Neural cell (in vitro differentiated cells): ENCODE data around the gene TBPL1. TPM values are rescaled to one million over a fixed set of nuclear protein-coding genes. Genes with fewer than 3 reads are reported as not detected.

Experiments
- H2AFZ ChIP-seq: fragments of 200-600, 300-800 bp; sonication (generic), shearing (Covaris generic); 2 replicates; pipeline ENCODE4 v1.6.0; 2014; ENCODE audit warnings: low read depth, mild to moderate bottlenecking, antibody characterized with exemption, low read length, moderate library complexity
- H3F3A ChIP-seq: fragments of 200-600 bp; shearing (Covaris generic); 2 replicates; pipeline ENCODE4 v1.6.1; 2016; ENCODE audit warnings: mild to moderate bottlenecking, moderate library complexity, mixed read lengths, antibody characterized with exemption, low read length; ENCODE audit not compliant: insufficient read depth, poor library complexity, severe bottlenecking
- H3K27ac ChIP-seq: fragments of 200-600, 300-800 bp; sonication (generic), shearing (Covaris generic); 2 replicates; pipeline ENCODE4 v1.5.1; 2014; ENCODE audit warnings: mild to moderate bottlenecking, low read length, moderate library complexity
- H3K27me3 ChIP-seq: fragments of 300-800, 200-600 bp; sonication (generic), shearing (Covaris generic); 2 replicates; pipeline ENCODE4 v1.6.0; 2014; ENCODE audit warnings: mild to moderate bottlenecking, low read depth, low read length, moderate library complexity; ENCODE audit not compliant: insufficient read depth
- H3K36me3 ChIP-seq: fragments of 300-800, 200-600 bp; sonication (generic), shearing (Covaris generic); 2 replicates; pipeline ENCODE4 v1.5.1; 2014; ENCODE audit warnings: mild to moderate bottlenecking, antibody characterized with exemption, low read length, moderate library complexity; ENCODE audit not compliant: insufficient read depth
- H3K4me2 ChIP-seq: fragments of 300-800, 200-600 bp; sonication (generic), shearing (Covaris generic); 2 replicates; pipeline ENCODE4 v1.6.0; 2014; ENCODE audit warnings: mild to moderate bottlenecking, low read length
- H3K4me3 ChIP-seq: fragments of 300-800, 200-600 bp; sonication (generic), shearing (Covaris generic); 2 replicates; pipeline ENCODE4 v1.5.1; 2014; ENCODE audit warnings: mild to moderate bottlenecking, low read length, moderate library complexity
- H3K79me2 ChIP-seq: fragments of 200-600 bp; shearing (Covaris generic); replicated peaks from 2 replicates; pipeline ENCODE4 v1.6.0; 2014; ENCODE audit warnings: mild to moderate bottlenecking, low read length, moderate library complexity; ENCODE audit not compliant: insufficient read depth
- H3K9ac ChIP-seq: fragments of 300-800, 200-600 bp; sonication (generic), shearing (Covaris generic); 2 replicates; pipeline ENCODE4 v1.6.1; 2016; ENCODE audit warnings: mild to moderate bottlenecking, low read length, mixed read lengths
- H3K9me2 ChIP-seq: fragments of 200-600 bp; shearing (Covaris generic); 2 replicates; pipeline ENCODE4 v1.6.1; 2016; ENCODE audit warnings: mild to moderate bottlenecking, low read length, mixed read lengths; ENCODE audit not compliant: insufficient read depth
- H3K9me3 ChIP-seq: fragments of 200-600, 300-800 bp; sonication (generic), shearing (Covaris generic); 2 replicates; pipeline ENCODE4 v1.6.1; 2016; ENCODE audit warnings: mild to moderate bottlenecking, mixed run types, low read length, moderate library complexity, mixed read lengths
- H4K20me1 ChIP-seq: fragments of 200-600 bp; shearing (Covaris generic); 2 replicates; pipeline ENCODE4 v1.6.1; 2016; ENCODE audit warnings: mild to moderate bottlenecking, mixed run types; ENCODE audit not compliant: insufficient read depth
- EP300 ChIP-seq: fragments of 450-650 bp; conservative IDR thresholded peaks from 2 replicates; pipeline ENCODE4 v1.6.1; 2014; ENCODE audit warnings: antibody characterized with exemption, mild to moderate bottlenecking, moderate library complexity; ENCODE audit not compliant: poor library complexity, severe bottlenecking
- EZH2 ChIP-seq: fragments of 200-600, 300-800 bp; shearing (Covaris generic), sonication (generic); IDR thresholded peaks from 2 replicates; pipeline ENCODE4 v1.6.1; 2014; ENCODE audit warnings: antibody characterized with exemption, low read length, borderline replicate concordance, mild to moderate bottlenecking; ENCODE audit not compliant: insufficient read depth, poor library complexity, severe bottlenecking
- MXI1 ChIP-seq: fragments of 450-650 bp; conservative IDR thresholded peaks from 2 replicates; pipeline ENCODE4 v1.6.1; 2014; ENCODE audit warnings: antibody characterized with exemption, mild to moderate bottlenecking; ENCODE audit not compliant: poor library complexity, severe bottlenecking
- POLR2AphosphoS5 ChIP-seq: IDR thresholded peaks from 2 replicates; pipeline ENCODE4 v1.6.1; 2012
- RAD21 ChIP-seq: fragments of 450-650 bp; conservative IDR thresholded peaks from 2 replicates; pipeline ENCODE4 v1.6.1; 2014; ENCODE audit warnings: antibody characterized with exemption, mild to moderate bottlenecking, moderate library complexity
- SMC3 ChIP-seq: fragments of 450-650 bp; conservative IDR thresholded peaks from 2 replicates; pipeline ENCODE4 v1.6.1; 2014; ENCODE audit warnings: antibody characterized with exemption, mild to moderate bottlenecking, moderate library complexity; ENCODE audit not compliant: poor library complexity
- TAF1 ChIP-seq: IDR thresholded peaks from 2 replicates; pipeline ENCODE4 v1.6.1; 2012; ENCODE audit warnings: low read depth
- polyA plus RNA-seq: library from polyadenylated mRNA; depleted of rRNA; stranded (reverse); fragments of >200 nt; gene quantifications from 2 replicates; pipeline ENCODE4 v1.2.3, GENCODE V29; 2014
- TF ChIP-seq, protein P1 (sequence below): IDR thresholded peaks from 2 replicates; pipeline ENCODE4 v1.6.1; 2012; ENCODE audit warnings: borderline replicate concordance
- TF ChIP-seq, protein P2 (sequence below): fragments of 450-650 bp; IDR thresholded peaks from 2 replicates; pipeline ENCODE4 v1.5.1; 2014; ENCODE audit warnings: antibody characterized with exemption, mild to moderate bottlenecking, moderate library complexity; ENCODE audit not compliant: poor library complexity, severe bottlenecking

Gene TBPL1
- polyA plus RNA-seq, 1 donor from 2014 or later: 110 TPM

DNA sequence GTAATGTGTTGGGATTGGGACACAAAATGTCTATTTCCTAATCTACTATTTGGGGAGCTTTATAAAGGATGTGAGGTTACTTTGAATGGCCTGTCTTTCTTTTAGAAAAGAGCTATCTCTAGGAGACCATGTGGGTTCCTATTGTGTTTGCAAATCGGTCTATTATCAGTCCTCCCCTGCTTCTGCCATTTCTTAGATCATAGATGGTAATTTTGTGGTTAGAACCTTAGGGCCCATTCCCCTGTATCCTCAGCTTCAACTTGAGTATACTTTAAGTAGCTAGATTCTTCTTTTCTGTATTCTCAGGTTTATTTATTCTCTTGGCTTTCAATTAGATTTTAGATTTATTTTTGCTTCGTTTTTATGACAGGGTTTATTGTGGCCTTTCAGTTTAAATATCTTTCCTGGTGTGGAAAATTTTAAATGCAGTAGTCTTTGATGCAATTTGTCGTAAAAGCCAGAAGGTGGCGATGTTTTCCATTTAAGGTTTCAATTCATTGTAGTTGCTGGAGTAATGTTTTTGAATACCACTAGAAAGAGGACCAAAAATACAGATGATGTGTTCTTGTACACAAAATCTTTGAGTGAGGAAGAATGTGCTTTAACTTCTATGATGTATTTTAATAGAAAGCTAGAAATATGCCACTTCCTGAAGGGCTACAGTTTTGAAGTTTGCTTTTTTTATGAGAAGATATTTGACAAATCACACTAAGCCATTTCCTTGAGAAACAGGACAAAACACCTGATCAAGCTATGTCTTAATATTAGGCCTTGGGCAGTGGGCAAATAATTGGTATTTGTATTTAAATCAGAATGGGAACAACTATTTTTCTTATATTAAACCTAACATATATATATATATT, 20.3 kb downstream of the TBPL1 start:
- Histone ChIP-seq H3K27me3 (no peaks in the 10 kb centered on the region), H4K20me1 (no peaks in the 10 kb centered on the region), H3K9ac (no peak overlapping the region), H3K4me3 (no peak overlapping the region), H3K9me2 (no peaks in the 10 kb centered on the region), H3K4me2 (no peak overlapping the region), H3K9me3 (no peaks in the 10 kb centered on the region), H3F3A (no peaks in the 10 kb centered on the region), H3K79me2 (peaks cover 71% of the 10 kb centered on the region), H2AFZ (no peak overlapping the region), H3K27ac (no peak overlapping the region), H3K36me3 (no peaks in the 10 kb centered on the region)
- TF ChIP-seq, protein P1, sequence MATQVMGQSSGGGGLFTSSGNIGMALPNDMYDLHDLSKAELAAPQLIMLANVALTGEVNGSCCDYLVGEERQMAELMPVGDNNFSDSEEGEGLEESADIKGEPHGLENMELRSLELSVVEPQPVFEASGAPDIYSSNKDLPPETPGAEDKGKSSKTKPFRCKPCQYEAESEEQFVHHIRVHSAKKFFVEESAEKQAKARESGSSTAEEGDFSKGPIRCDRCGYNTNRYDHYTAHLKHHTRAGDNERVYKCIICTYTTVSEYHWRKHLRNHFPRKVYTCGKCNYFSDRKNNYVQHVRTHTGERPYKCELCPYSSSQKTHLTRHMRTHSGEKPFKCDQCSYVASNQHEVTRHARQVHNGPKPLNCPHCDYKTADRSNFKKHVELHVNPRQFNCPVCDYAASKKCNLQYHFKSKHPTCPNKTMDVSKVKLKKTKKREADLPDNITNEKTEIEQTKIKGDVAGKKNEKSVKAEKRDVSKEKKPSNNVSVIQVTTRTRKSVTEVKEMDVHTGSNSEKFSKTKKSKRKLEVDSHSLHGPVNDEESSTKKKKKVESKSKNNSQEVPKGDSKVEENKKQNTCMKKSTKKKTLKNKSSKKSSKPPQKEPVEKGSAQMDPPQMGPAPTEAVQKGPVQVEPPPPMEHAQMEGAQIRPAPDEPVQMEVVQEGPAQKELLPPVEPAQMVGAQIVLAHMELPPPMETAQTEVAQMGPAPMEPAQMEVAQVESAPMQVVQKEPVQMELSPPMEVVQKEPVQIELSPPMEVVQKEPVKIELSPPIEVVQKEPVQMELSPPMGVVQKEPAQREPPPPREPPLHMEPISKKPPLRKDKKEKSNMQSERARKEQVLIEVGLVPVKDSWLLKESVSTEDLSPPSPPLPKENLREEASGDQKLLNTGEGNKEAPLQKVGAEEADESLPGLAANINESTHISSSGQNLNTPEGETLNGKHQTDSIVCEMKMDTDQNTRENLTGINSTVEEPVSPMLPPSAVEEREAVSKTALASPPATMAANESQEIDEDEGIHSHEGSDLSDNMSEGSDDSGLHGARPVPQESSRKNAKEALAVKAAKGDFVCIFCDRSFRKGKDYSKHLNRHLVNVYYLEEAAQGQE: no peak
- no peak for TF ChIP-seq EP300
- TF ChIP-seq MXI1: no peak
- no peak for TF ChIP-seq EZH2
- TF ChIP-seq TAF1: no peak
- TF ChIP-seq, protein P2, sequence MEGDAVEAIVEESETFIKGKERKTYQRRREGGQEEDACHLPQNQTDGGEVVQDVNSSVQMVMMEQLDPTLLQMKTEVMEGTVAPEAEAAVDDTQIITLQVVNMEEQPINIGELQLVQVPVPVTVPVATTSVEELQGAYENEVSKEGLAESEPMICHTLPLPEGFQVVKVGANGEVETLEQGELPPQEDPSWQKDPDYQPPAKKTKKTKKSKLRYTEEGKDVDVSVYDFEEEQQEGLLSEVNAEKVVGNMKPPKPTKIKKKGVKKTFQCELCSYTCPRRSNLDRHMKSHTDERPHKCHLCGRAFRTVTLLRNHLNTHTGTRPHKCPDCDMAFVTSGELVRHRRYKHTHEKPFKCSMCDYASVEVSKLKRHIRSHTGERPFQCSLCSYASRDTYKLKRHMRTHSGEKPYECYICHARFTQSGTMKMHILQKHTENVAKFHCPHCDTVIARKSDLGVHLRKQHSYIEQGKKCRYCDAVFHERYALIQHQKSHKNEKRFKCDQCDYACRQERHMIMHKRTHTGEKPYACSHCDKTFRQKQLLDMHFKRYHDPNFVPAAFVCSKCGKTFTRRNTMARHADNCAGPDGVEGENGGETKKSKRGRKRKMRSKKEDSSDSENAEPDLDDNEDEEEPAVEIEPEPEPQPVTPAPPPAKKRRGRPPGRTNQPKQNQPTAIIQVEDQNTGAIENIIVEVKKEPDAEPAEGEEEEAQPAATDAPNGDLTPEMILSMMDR: peak; percentile 79
- TF ChIP-seq POLR2AphosphoS5: no peak
- peak; percentile 72 for TF ChIP-seq RAD21
- peak; percentile 77 for TF ChIP-seq SMC3

DNA sequence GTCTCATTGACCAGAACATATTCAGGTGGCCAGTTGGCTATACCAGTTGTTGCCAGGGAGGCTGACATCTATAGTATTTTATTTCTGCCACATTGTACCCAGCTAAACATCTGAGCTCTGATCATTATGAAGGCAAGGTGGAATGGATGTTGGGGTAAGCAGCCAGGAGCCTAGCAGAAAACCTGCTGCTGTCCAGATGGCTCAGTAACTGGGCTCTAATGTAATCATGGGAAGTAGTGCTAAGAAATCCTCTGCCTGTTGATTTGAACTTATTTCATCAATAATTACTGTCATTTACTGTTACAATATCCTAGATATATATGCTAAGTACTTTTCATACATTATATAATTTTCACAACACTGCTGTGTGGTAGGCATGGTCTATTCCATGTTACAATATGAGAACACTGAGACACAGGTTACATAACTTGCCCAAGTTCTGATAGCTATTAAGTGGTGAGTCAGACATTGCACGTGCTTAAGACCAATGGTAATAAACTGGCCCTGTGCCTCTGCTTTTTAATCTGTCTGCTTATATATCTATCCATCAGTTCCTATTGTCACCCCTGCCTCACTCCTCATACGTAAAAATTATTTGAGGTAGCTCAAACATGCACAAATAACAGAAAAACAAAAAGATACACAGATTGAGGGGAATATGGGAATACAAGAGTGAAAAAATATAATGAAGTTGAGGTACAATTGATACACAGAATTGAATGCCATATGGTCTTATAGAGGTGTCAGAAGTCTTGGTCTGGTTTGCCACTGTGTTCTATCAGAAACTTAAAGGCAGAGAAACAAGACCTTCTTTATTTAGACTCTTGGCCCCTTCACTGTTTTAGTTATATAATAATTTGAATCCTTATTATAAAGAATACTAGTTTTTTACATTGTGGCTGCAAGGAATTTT, 25.2 kb downstream of the TBPL1 start:
- Histone ChIP-seq H4K20me1 (no peaks in the 10 kb centered on the region), H3K79me2 (peaks cover 55% of the 10 kb centered on the region), H3F3A (no peaks in the 10 kb centered on the region), H3K27ac (no peak overlapping the region), H2AFZ (no peak overlapping the region), H3K9me3 (no peaks in the 10 kb centered on the region), H3K4me2 (no peak overlapping the region), H3K9me2 (no peaks in the 10 kb centered on the region), H3K4me3 (no peak overlapping the region), H3K27me3 (no peaks in the 10 kb centered on the region), H3K9ac (no peak overlapping the region), H3K36me3 (no peaks in the 10 kb centered on the region)
- TF ChIP-seq POLR2AphosphoS5 (no peak), EP300 (no peak), MXI1 (no peak), SMC3 (no peak), EZH2 (no peak), TAF1 (no peak), RAD21 (no peak)
- TF ChIP-seq, protein P1: no peak
- TF ChIP-seq, protein P2: no peak
